ENCODE data around the gene GYG2.
"Not testable (repeated sequence)": the region's sequence is repeated elsewhere in the genome, so short reads cannot be mapped to it uniquely, and the experiment has no call there.

The GYG2 gene

DNA sequence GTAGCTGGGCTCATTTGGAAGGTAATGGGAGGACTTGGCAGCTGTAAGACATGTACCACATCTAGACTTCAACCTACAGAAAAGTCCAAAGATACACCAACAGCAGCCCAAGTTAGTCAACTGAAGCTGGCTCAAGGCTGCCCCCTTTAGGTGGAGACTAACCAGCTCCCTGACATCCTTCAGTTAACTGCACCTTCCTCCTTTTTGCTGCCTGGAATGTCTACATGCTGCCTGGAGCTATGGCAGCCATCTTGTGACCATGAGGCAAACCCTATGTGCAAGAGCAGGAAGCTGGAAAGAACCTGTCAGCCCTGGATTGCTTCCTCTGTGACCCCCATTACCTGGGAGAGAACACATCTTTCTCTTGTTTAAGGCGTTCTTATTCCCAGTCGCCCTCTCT lies 74.6 kb downstream of the GYG2 start:
- DNase-seq (ENCODE audit: low spot score) = no peak

DNA sequence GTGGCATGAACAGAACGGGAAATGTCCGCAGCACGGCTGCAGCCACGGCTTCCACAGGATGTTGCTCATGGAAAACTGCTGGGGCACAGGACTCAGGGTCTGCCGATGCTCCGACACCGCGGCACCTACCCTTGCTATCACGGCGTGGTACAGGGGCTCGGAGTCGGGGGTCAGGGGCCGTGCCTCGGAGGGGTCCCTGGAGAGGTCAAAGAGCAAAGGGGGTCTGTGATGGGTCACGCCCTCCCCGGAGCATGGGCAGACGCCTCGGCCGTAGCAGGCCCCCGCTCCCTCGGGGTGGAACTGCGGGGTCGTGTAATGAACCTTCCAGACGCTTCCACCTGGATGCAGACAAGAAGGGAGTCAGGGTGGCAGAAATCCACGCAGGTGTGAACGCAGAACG lies 78.6 kb downstream of the GYG2 start:
- DNase-seq (ENCODE audit: low spot score) = no peak

DNA sequence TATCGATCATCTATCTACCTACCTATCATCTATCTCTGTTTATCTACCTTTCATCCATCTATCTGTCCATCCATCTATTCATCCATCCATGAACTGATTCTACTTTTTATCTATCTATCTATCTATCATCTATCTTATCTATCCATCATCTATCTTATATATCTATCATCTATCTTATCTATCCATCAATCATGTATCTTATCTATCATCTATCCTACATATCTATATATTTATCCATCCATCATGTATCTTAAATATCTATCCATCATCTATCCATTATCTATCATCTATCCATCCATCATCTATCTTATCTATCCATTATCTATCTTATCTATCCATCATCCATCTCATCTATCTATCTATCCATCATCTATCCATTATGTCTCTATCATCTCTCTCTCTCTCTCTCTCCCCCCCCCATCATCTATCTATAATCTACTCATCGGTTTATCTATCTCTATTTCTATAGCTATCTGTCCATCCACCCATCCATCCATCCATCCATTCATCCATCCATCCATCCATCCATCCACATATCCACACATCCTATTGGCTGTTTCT lies 79.5 kb downstream of the GYG2 start:
- no peak for DNase-seq (ENCODE audit: low spot score)

DNA sequence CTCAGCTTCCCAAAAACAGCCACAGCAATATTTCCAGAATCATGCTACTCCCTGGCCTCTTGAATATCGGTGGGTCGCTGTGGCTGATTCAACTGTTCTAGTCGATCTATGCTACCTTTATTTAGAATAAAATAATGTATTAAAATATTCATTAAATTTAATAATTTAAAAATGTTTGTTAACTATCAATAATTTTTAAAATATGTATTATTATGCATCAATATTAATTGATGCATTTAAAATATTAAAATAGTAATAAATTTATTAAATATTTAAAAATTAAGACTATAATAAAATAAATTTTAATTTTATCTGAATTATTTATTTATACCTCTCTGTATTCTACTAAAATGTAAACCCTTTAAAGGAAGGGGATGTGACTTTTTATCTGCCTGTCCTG lies 81.4 kb downstream of the GYG2 start:
- no peak for DNase-seq (ENCODE audit: low spot score)

DNA sequence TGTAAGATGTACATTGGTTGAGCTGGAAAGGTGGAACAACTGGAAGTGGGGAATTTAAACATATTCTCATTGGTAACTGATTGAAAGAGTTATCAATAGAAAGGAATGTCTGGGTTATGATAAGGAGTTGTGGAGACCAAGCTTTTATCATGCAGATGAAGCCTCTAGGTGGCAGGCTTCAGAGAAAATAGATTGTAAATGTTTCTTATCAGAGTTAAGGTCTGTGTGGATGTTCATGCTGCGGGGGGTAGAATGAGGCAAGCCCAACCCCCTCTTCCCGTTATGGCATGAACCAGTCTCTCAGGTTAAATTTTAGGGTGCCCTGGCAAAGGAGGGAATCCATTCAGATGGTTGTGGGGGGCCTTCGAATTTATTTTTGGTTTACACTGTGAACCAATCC lies 84.4 kb downstream of the GYG2 start:
- no peak for DNase-seq (ENCODE audit: low spot score)

DNA sequence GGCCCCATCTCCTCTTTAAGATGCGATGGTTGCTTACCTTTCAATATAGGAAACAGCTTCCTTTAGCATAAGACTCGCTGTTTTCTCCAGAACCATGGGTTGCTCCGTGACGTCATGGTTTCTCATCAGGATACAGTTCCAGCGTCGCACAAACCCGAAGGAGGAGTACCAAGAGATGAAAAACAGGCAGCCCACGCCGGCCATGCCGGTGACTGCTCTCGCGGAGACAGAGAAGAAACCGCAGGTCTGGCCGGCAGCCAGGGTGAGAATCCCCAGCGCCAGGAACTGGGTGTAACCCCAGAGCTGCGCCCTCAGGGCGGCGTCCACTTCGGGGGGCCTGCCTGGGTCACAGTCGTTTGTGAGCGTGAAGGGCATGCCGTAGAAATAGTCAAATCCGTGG lies 89.0 kb downstream of the GYG2 start:
- no peak for DNase-seq (ENCODE audit: low spot score)

DNA sequence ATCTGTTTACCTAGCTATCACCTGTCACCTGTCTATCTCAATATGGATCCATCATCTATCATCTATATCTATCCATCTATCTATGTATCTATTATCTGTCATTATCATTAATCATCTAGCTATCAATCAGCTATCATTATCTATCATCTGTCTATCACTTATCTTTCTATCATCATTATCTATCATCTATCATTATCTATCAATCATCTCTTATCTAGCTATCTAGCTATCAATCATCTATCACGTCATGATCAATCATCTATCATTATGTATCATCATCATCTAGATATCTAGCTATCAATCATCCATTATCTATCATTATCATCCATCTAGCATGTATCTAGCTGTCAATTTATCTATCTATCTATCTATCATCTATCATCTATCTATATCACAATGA lies 92.5 kb downstream of the GYG2 start:
- no peak for DNase-seq (ENCODE audit: low spot score)

GRCh38 chrX:2921750-2922149 lies 93.0 kb downstream of the GYG2 start:
- no peak for DNase-seq (ENCODE audit: low spot score)

- no peak for DNase-seq (ENCODE audit: low spot score)
Observed at GRCh38 chrX:2924151-2924550, 95.4 kb downstream of the GYG2 start.

- DNase-seq (ENCODE audit: low spot score) = not testable (repeated sequence)
Observed at GRCh38 chrX:2926255-2926654, 97.5 kb downstream of the GYG2 start.

- DNase-seq (ENCODE audit: low spot score) = no peak
Observed at GRCh38 chrX:2926664-2927275, 98.0 kb downstream of the GYG2 start.

DNA sequence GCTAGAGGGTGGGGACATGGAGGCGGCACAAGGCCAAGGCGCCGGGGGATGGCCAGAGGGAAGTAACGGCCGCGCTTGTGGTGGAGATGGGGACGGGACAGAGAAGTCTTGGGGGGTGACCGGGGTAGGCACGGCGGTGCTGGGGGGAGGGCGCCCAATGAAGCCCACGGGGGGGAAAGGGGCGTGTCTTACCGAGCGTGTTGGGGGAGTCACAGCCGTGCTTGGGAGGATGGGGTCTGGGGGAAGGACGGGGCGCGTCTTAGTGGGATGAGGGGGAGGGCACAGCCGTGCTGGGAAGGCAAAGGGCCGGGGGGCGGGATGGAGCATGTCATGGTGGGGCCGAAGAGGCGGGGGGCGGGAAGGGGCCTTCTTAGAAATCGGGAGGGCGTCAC lies 99.5 kb downstream of the GYG2 start:
- DNase-seq (ENCODE audit: low spot score) = peak; percentile 49

- DNase-seq (ENCODE audit: low spot score) = peak; percentile 82
Observed at GRCh38 chrX:2928583-2929434, 100.1 kb downstream of the GYG2 start, which contains the start of gene ARSD. Gene ARSD (minus strand): TSS chrX:2929339. CDS start chrX:2929275, 64 bp downstream.

- DNase-seq (ENCODE audit: low spot score) = no peak
Observed at GRCh38 chrX:2931155-2931554, 102.4 kb downstream of the GYG2 start.

DNA sequence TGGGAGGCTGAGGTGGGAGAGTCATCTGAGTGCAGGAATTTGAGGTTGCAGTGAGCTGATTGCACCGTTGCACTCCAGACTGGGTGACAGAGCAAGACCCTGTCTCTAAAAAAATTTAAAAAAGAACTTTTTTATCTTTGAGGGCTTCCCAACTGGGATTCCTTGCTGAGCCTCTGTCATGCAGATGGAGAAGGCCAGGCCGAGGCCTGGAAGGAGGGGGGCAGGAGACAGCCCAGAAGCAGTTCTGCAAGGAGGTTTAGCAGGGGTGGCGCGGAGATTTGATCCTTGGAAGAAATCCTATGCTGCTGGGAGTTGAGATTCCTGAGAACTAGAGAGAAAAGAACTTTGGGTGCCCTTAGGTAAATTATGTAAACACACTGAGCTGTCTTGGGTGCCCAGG lies 102.9 kb downstream of the GYG2 start:
- no peak for DNase-seq (ENCODE audit: low spot score)
